NCI-H2196 treated with DMSO at 0.1 percent for 48 hours (cell line): ENCODE results near the gene GPC6.

Experiments used
- DNase-seq: peaks from one replicate; lab custom pipeline; 2025; ENCODE audit not compliant: unreplicated experiment; lab: John Stamatoyannopoulos, UW

GPC6 gene

GRCh38 chr13:94369972-94370436 is 1143.4 kb downstream of the GPC6 start:
- DNase-seq = no peak

GRCh38 chr13:94371855-94372254 is 1145.2 kb downstream of the GPC6 start:
- no peak for DNase-seq

- no peak for DNase-seq
These were observed 1155.9 kb downstream of the GPC6 start for GRCh38 chr13:94382517-94382916.

GRCh38 chr13:94382960-94383359 is 1156.4 kb downstream of the GPC6 start:
- no peak for DNase-seq

GRCh38 chr13:94384231-94384905 is 1157.8 kb downstream of the GPC6 start:
- DNase-seq = no peak

- no peak for DNase-seq
These were observed 1160.4 kb downstream of the GPC6 start for GRCh38 chr13:94387047-94387446.

GRCh38 chr13:94389604-94390351 is 1163.2 kb downstream of the GPC6 start:
- no peak for DNase-seq

GRCh38 chr13:94390881-94391280 is 1164.3 kb downstream of the GPC6 start:
- no peak for DNase-seq

- DNase-seq = no peak
These were observed 1168.1 kb downstream of the GPC6 start for GRCh38 chr13:94394723-94395122.

- no peak for DNase-seq
These were observed 1169.3 kb downstream of the GPC6 start for GRCh38 chr13:94395860-94396259.

- DNase-seq = no peak
These were observed 1173.2 kb downstream of the GPC6 start for GRCh38 chr13:94399812-94400211.

GRCh38 chr13:94400874-94401273 is 1174.3 kb downstream of the GPC6 start:
- no peak for DNase-seq

- no peak for DNase-seq
These were observed 1181.9 kb downstream of the GPC6 start for GRCh38 chr13:94408314-94409036.

GRCh38 chr13:94411747-94412146 is 1185.1 kb downstream of the GPC6 start:
- DNase-seq = no peak

- DNase-seq = no peak
These were observed 1186.4 kb downstream of the GPC6 start for GRCh38 chr13:94412870-94413597.

- no peak for DNase-seq
These were observed 1187.0 kb downstream of the GPC6 start for GRCh38 chr13:94413598-94413944.

- DNase-seq = no peak
These were observed 1187.5 kb downstream of the GPC6 start for GRCh38 chr13:94414141-94414540.

- DNase-seq = no peak
These were observed 1188.1 kb downstream of the GPC6 start for GRCh38 chr13:94414708-94415107.

GRCh38 chr13:94415500-94416237 is 1189.1 kb downstream of the GPC6 start:
- no peak for DNase-seq

- no peak for DNase-seq
These were observed 1190.0 kb downstream of the GPC6 start for GRCh38 chr13:94416454-94417080.
